GM19463 (cell line): Measurements from ENCODE around the gene ARL11.
"Not testable (repeated sequence)": the region's sequence is repeated elsewhere in the genome, so short reads cannot be mapped to it uniquely, and the experiment has no call there.

Experiments
- ATAC-seq: cut with Tn5 transposase; IDR thresholded peaks from one replicate; pipeline ENCODE4 v1.9.1; 2021; ENCODE audit warnings: mild to moderate bottlenecking, moderate library complexity; ENCODE audit not compliant: unreplicated experiment

Gene ARL11

GRCh38 chr13:49627831-49628652, at the start of gene ARL11:
Gene ARL11, plus strand, starts transcription at chr13:49628507. Its CDS starts 1,941 bp downstream, at chr13:49630448.
- ATAC-seq = peak; percentile 96

DNA sequence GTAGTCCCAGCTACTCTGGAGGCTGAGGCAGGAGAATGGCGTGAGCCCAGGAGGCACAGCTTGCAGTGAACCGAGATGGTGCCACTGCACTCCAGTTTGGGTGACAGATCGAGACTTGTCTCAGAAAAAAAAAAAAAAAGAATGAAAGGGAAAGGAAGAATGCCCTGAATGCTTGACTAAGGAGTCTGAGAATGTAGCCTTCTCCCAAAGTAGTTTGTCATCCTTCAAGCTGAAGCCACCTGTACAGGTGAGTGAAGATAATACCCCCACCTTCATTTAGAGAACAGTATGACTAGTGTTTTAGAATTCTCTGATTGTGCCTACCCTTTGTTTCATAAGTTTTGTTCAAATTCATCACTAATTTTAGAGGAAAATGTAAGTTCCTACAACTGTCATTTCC, 48.8 kb upstream of the ARL11 start:
- ATAC-seq = no peak

- no peak for ATAC-seq
Observed at GRCh38 chr13:49580980-49581680, 47.2 kb upstream of the ARL11 start.

GRCh38 chr13:49584771-49585182, 43.5 kb upstream of the ARL11 start:
- peak; percentile 13 for ATAC-seq

GRCh38 chr13:49585220-49586157, 42.8 kb upstream of the ARL11 start, which contains the start of gene RCBTB1:
Gene RCBTB1, minus strand, starts transcription at chr13:49585558. Its CDS starts 18,279 bp downstream, at chr13:49567279.
- ATAC-seq = peak; percentile 96

GRCh38 chr13:49586717-49587116, 41.6 kb upstream of the ARL11 start:
- ATAC-seq = no peak

DNA sequence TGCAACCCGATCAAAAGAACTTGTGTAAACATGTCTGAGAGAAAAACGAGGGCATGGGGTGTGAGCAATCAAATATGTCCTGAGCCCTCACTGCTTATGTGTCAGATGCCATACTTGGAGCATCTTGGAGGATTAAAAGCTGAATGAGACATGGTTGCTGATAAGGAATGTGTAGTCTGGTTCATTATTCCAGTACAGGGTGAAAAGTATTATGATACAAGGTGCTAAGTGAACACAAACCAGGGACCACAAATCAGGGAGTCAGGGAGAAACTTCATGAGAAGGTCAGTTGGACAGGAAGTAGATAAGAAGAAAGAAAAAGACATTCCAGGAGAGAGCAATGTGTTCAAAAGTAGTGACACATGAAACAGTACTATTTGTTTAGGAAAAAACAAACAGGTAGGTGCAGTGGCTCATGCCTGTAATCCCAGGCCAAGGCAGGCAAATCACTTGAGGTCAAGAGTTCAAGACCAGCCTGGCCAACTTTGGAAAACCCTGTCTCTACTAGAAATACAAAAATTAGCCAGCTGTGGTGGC, 40.9 kb upstream of the ARL11 start:
- ATAC-seq = no peak

DNA sequence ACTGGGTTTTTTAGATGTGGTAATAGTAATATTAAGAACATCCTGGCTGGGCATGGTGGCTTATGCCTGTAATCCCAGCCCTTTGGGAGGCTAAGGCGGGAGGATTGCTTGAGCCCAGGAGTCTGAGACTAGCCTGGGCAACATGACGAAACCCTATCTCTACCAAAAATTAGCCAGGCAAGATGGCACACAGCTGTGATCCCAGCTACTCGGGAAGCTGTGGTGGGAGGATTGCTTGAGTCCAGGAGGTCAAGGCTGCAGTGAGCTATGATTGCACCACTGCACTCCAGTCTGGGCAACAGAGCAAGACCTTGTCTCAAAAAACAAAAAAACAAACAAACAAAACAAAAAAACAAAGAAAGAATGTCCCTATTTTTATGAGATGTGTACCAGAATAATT, 37.6 kb upstream of the ARL11 start:
- ATAC-seq = not testable (repeated sequence)

GRCh38 chr13:49593876-49594275, 34.4 kb upstream of the ARL11 start:
- ATAC-seq = not testable (repeated sequence)

DNA sequence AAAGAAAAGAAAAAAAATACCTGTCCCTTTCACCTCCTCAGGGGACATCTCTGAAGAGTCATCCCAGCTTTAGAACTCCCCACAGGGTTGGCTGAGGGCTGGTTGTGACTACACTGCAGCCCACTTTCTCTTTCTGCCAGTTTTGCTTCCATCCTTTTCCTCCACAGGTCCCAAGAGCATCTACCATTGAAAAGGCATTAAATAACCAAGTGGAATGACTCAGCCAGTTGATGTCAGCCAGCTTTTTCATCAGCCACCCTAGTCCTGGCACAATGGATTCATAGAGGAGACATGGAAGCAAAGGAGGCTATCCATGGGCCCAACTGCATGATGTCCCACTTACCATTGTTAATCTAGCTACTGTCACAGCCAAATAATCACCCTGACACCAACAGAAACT, 33.7 kb upstream of the ARL11 start:
- ATAC-seq = no peak

DNA sequence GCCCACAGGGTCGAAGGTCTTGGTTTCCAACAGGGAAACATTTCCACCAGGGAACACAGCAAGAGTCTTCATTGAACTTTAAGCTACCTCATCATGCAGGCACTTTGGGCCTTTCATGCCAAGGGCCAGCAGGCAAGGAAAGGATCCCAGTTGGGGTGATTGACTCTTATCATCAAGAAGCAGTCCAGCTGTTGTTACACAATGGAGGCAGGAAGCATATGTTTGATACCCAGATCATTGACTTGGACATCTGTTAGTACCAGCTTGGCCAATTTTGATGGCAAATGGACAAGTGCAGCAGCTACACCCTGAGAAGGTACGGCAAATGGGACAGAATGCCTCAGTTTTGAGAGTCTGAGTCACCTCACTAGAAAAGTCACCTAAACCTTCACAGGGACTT, 32.1 kb upstream of the ARL11 start:
- ATAC-seq = no peak

GRCh38 chr13:49597043-49597641, 31.2 kb upstream of the ARL11 start:
- no peak for ATAC-seq

DNA sequence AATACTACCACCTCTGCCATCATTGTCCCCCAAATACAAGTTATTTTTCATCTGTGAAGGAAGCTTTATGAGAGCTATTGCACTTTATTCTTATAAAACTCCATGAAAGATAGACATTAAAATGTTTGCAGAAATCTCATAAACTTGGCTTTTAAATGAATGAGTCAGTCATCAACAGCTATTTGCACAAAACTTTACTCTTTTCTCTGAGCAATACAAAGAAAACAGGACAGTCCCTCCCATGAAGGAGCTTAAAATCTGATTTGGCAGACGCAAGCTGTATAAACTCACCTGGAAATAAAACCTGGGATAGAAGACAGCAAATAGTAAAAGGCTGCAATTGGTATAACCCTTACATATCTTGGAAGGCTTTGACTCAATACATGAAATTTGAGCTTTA, 26.3 kb upstream of the ARL11 start:
- ATAC-seq = no peak

DNA sequence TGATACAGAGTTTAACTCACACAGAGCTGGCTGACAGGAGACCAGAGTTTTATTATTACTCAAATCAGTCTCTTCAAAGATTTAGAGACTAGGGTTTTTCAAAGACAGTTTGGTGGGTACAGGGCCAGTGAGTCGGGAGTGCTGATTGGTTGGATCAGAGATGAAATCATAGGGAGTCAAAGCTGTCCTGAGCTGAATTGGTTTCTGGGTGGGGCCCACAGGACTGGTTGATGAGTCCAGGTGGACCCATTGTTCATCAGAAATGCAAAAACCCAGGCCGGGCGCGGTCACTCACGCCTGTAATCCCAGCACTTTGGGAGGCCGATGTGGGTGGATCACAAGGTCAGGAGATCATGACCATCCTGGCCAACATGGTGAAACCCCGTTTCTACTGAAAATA, 25.7 kb upstream of the ARL11 start:
- ATAC-seq = not testable (repeated sequence)

DNA sequence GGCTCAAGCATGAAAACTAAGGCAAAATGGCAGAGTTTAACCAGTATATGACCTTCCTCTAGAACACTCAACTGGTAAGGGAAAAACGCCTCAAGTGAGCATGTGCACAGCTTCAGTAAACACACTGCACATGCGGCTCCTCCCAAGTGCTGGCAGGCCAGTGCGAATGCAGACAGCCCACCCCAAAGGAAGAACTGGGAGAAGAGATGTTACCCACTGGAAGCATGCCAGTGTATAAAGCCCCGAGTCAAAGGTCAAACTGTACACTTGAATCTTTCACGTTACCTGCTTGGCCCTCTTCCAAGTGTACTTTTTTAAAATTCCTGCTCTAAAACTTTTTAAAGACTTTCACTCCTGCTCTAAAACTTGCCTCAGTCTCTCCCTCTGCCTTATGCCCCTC, 23.7 kb upstream of the ARL11 start:
- ATAC-seq = no peak

GRCh38 chr13:49606747-49607648, 21.3 kb upstream of the ARL11 start:
- peak; percentile 95 for ATAC-seq

GRCh38 chr13:49607761-49608160, 20.5 kb upstream of the ARL11 start:
- no peak for ATAC-seq

DNA sequence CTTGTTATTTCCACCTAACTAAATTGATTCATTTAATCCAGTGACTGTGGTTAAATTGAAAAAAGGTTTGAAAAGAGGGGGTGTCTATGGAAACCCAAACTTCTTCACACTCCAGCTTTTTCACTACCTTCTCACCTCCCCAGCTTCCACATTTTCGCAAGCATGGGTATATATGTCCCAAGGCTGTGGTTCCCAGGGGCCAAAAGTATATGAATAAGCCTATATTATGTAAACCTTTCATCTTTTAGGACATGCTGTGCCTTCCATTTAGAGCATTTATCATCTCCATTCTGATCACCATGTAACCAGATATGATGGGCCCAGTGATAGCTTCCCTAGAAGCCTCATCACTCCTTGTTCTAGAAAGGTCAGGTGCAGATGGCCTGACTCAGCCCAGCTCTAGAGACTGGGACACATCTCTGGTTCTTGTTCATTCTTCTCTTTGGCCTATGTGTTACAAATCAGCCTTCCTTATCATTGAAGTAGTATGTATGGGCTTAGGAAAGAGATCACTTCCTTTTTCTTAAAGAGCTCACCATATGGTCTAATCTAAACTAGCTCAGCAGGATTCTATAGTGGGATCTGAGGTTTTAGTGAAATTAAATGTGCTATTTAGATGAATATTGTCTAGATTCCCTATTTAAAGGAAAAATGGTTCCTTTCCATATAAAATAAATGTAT, 19.5 kb upstream of the ARL11 start:
- ATAC-seq = no peak

DNA sequence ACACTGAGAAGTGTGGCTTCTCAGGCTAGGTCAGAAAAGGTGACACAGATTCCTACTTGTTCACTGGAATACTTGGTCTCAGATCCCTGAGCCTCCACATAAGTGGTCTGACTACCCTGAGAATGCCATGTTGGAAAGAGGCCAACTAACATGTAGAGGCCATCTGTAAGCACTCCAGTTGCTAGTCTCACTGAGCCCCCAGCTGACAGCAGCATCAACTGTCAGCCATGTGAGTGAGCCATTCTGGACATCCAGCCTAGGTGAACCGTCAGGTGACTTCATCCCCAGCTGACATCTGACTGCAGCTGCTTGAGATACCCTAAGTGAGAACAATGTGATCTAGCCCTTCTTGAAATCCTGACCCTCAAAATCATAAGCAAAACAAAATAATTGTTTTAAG, 18.1 kb upstream of the ARL11 start:
- ATAC-seq = no peak
